K562 (cell line): ENCODE data around the gene CCDC32. TPM values are rescaled to one million over a fixed set of nuclear protein-coding genes. Genes with fewer than 3 reads are reported as not detected.

ENCODE experiments used
- C11orf30 ChIP-seq: fragments of 450-650 bp; IDR thresholded peaks from 2 replicates; pipeline ENCODE4 v1.6.1; 2016; ENCODE audit warnings: low read depth, mild to moderate bottlenecking
- EGR1 ChIP-seq: fragments of 450-650 bp; conservative IDR thresholded peaks from 2 replicates; pipeline ENCODE4 v1.6.1; 2017; ENCODE audit warnings: mild to moderate bottlenecking
- EZH2 ChIP-seq: IDR thresholded peaks from 2 replicates; pipeline ENCODE4 v1.6.1; 2012; ENCODE audit warnings: low read depth, mild to moderate bottlenecking, inconsistent platforms, low read length, borderline replicate concordance
- FOSL1 ChIP-seq: fragments of 200-800 bp; sonication (Bioruptor generic); conservative IDR thresholded peaks from 2 replicates; pipeline ENCODE4 v1.6.1; 2016; ENCODE audit warnings: missing genetic modification characterization, missing compliant biosample characterization
- HDAC2 ChIP-seq: fragments of 450-650 bp; IDR thresholded peaks from 2 replicates; pipeline ENCODE4 v1.6.1; 2016; ENCODE audit warnings: mild to moderate bottlenecking
- KDM1A ChIP-seq, 2 experiments: fragments of 450-650 bp; IDR thresholded peaks; 2 replicates each; pipeline ENCODE4 v1.6.1; 2016; ENCODE audit warnings: mild to moderate bottlenecking in 2 of 2
- KDM4B ChIP-seq, 2 experiments: fragments of 450-650 bp in 1 of 2; sonication (generic) in 1 of 2; IDR thresholded peaks; 2 replicates each; pipeline ENCODE4 v1.6.1; 2016 to 2017; ENCODE audit warnings: borderline replicate concordance in 2 of 2, antibody characterized with exemption in 1 of 2, low read depth in 1 of 2, mild to moderate bottlenecking in 1 of 2
- PCBP2 ChIP-seq: fragments of 200-400 bp; formaldehyde crosslinking; IDR thresholded peaks from 2 replicates; pipeline ENCODE4 v1.6.1; 2018; ENCODE audit warnings: low read length, low read depth, mild to moderate bottlenecking, moderate library complexity; ENCODE audit not compliant: poor library complexity, severe bottlenecking
- PYGO2 ChIP-seq: fragments of 450-650 bp; IDR thresholded peaks from 2 replicates; pipeline ENCODE4 v1.6.1; 2016; ENCODE audit warnings: mild to moderate bottlenecking, missing genetic modification characterization, moderate library complexity, missing compliant biosample characterization
- RBM25 ChIP-seq: fragments of 200-400 bp; formaldehyde crosslinking; IDR thresholded peaks from 2 replicates; pipeline ENCODE4 v1.6.1; 2018; ENCODE audit warnings: low read length, low read depth, moderate library complexity; ENCODE audit not compliant: severe bottlenecking
- TAL1 ChIP-seq: fragments of 450-650 bp; IDR thresholded peaks from 2 replicates; pipeline ENCODE4 v1.6.1; 2016; ENCODE audit warnings: mild to moderate bottlenecking
- ZBTB9 ChIP-seq: fragments of 450-650 bp; formaldehyde crosslinking; IDR thresholded peaks from 2 replicates; pipeline ENCODE4 v1.4.0; 2020; ENCODE audit warnings: mild to moderate bottlenecking, moderate library complexity
- ZHX1 ChIP-seq: fragments of 150-350 bp; conservative IDR thresholded peaks from 2 replicates; pipeline ENCODE4 v1.6.1; 2014; ENCODE audit warnings: low read length
- ZNF184 ChIP-seq: sonication (generic); formaldehyde crosslinking; IDR thresholded peaks from 2 replicates; pipeline ENCODE4 v1.5.0; 2020; ENCODE audit warnings: missing genetic modification reagents
- polyA plus RNA-seq, 8 experiments: library from polyadenylated mRNA; depleted of rRNA in 4 of 8; stranded (reverse) in 5 of 8; unstranded in 3 of 8; fragments of >200 nt; fragmentation: Nextera tagmentation in 2 of 8; fragmentation: Illumina TruSeq in 1 of 8; extraction: Ambion mirVana in 2 of 8; extraction: Trizol in 1 of 8; gene quantifications; 2 replicates each; pipeline versions ENCODE4 v1.2.1 to v1.2.3, GENCODE V29; 2011 to 2014; ENCODE audit warnings: inconsistent platforms in 1 of 8, missing spikeins in 1 of 8
- total RNA-seq, 7 experiments: library from RNA; depleted of rRNA in 6 of 7; stranded (reverse); fragments of >200 nt in 6 of 7; fragmentation: Illumina TruSeq in 2 of 7; extraction: Trizol in 2 of 7; gene quantifications; 2 replicates each; pipeline versions ENCODE4 v1.2.1 to v1.2.3, GENCODE V29; 2011 to 2021; ENCODE audit warnings: low replicate concordance in 1 of 7

The CCDC32 gene
- total and polyA plus RNA-seq, 9 of the 15 experiments (the other 6 are each of a cell fraction or from before 2014, with no cell fraction given), result 22.2 to 94.8 (median 37.1) TPM

- TF ChIP-seq EGR1 (no peak), HDAC2 (0 out of 2 replicates have a peak, but pooled peaks have one; percentile 42), ZHX1 (no peak), TAL1 (no peak), EZH2 (no peak), C11orf30 (no peak), PYGO2 (tag) (no peak), FOSL1 (tag) (no peak), PCBP2 (no peak), KDM4B (IDR thresholded peaks at IDR 0.05; ENCODE audit: borderline replicate concordance in 2 of 2, low read depth in 1 of 2) (no peak), ZNF184 (no peak), ZBTB9 (CRISPR knock-in tag) (no peak), RBM25 (peak; percentile 87), KDM1A (IDR thresholded peaks at IDR 0.05) (peak; percentile 55 to 68; a peak in 3 of 4 replicates)
Measured at GRCh38 chr15:40555876-40556275, 9.0 kb downstream of the CCDC32 start (continued).
